ENCODE data around the gene CEP350. TPM values are rescaled to one million over a fixed set of nuclear protein-coding genes. Genes with fewer than 3 reads are reported as not detected.

Gene CEP350
- total and polyA plus RNA-seq, 2 experiments from 2014 or later = 19.0 to 72.6 TPM

- DNase-seq (ENCODE audit: low spot score) = no peak
- Histone ChIP-seq H3K36me3 (replicated peaks; ENCODE audit: insufficient read depth, low read depth) (no peaks in the 10 kb centered on the region), H3K9me3 (ENCODE audit: low read depth) (no peaks in the 10 kb centered on the region), H3K4me2 (no peak overlapping the region), H3K9me2 (replicated peaks; ENCODE audit: insufficient read depth) (no peaks in the 10 kb centered on the region), H4K20me1 (ENCODE audit: insufficient read depth, poor library complexity, severe bottlenecking) (no peaks in the 10 kb centered on the region), H3K4me3 (no peak overlapping the region), H2AFZ (no peak overlapping the region), H3K27me3 (no peaks in the 10 kb centered on the region), H3K27ac (no peak overlapping the region), H3K4me1 (ENCODE audit: insufficient read depth) (peaks cover 6% of the 10 kb centered on the region), H3K79me2 (no peaks in the 10 kb centered on the region)
- TF ChIP-seq EZH2phosphoT487 (IDR thresholded peaks at IDR 0.05; ENCODE audit: low read depth, severe bottlenecking, unreplicated experiment) (no peak), EZH2 (IDR thresholded peaks at IDR 0.05; ENCODE audit: borderline replicate concordance) (no peak)
- TF ChIP-seq, protein P1, sequence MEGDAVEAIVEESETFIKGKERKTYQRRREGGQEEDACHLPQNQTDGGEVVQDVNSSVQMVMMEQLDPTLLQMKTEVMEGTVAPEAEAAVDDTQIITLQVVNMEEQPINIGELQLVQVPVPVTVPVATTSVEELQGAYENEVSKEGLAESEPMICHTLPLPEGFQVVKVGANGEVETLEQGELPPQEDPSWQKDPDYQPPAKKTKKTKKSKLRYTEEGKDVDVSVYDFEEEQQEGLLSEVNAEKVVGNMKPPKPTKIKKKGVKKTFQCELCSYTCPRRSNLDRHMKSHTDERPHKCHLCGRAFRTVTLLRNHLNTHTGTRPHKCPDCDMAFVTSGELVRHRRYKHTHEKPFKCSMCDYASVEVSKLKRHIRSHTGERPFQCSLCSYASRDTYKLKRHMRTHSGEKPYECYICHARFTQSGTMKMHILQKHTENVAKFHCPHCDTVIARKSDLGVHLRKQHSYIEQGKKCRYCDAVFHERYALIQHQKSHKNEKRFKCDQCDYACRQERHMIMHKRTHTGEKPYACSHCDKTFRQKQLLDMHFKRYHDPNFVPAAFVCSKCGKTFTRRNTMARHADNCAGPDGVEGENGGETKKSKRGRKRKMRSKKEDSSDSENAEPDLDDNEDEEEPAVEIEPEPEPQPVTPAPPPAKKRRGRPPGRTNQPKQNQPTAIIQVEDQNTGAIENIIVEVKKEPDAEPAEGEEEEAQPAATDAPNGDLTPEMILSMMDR (IDR thresholded peaks at IDR 0.05; ENCODE audit: poor library complexity) = no peak
- WGBS (ENCODE audit: low lambda C conversion rate, missing lambda C conversion rate) = 96% methylated on average over 2 of the region's 2 CpGs
These were observed 165.2 kb downstream of the CEP350 start for GRCh38 chr1:180119837-180120236.

- H3K9me2 ChIP-seq (replicated peaks; ENCODE audit: insufficient read depth) = no peaks in the 10 kb centered on the region
- H2AFZ ChIP-seq = no peak overlapping the region
- no peaks in the 10 kb centered on the region for H3K4me1 ChIP-seq (ENCODE audit: insufficient read depth)
- TF ChIP-seq EZH2phosphoT487 (IDR thresholded peaks at IDR 0.05; ENCODE audit: low read depth, severe bottlenecking, unreplicated experiment) (no peak), EZH2 (IDR thresholded peaks at IDR 0.05; ENCODE audit: borderline replicate concordance) (no peak)
- TF ChIP-seq, protein P1 (IDR thresholded peaks at IDR 0.05; ENCODE audit: poor library complexity) = no peak
- H3K36me3 ChIP-seq (replicated peaks; ENCODE audit: insufficient read depth, low read depth) = no peaks in the 10 kb centered on the region
- H4K20me1 ChIP-seq (ENCODE audit: insufficient read depth, poor library complexity, severe bottlenecking) = no peaks in the 10 kb centered on the region
- H3K9me3 ChIP-seq (ENCODE audit: low read depth) = no peaks in the 10 kb centered on the region
- H3K4me3 ChIP-seq = no peak overlapping the region
- no peaks in the 10 kb centered on the region for H3K27me3 ChIP-seq
- no peak overlapping the region for H3K27ac ChIP-seq
- H3K79me2 ChIP-seq = no peaks in the 10 kb centered on the region
- no peak for DNase-seq (ENCODE audit: low spot score)
- WGBS (ENCODE audit: low lambda C conversion rate, missing lambda C conversion rate) = 92% methylated on average over 4 of the region's 4 CpGs
- H3K4me2 ChIP-seq = no peak overlapping the region
These were observed 168.9 kb downstream of the CEP350 start for GRCh38 chr1:180123463-180123936.

DNA sequence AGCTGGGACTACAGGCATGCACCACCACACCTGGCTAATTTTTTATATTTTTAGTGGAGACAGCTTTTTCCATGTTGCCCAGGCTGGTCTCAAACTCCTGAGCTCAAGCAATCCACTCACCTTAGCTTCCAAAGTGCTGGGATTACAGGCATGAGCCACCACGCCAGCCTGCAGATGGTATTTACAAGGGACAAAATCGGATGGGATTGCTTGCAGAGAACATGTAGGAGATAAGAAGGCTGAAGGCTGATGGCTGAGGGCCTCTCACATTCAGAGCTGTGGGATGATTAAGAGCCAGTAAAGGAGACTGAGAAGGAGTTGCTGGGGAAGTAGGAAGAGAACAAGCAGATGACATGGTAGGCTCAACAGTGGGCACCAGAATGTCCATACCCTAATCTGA is 176.0 kb downstream of the CEP350 start:
- no peaks in the 10 kb centered on the region for H3K36me3 ChIP-seq (replicated peaks; ENCODE audit: insufficient read depth, low read depth)
- 72% methylated on average over 2 of the region's 2 CpGs for WGBS (ENCODE audit: low lambda C conversion rate, missing lambda C conversion rate)
- H3K4me2 ChIP-seq = no peak overlapping the region
- no peaks in the 10 kb centered on the region for H4K20me1 ChIP-seq (ENCODE audit: insufficient read depth, poor library complexity, severe bottlenecking)
- no peak overlapping the region for H3K4me3 ChIP-seq
- H3K9me2 ChIP-seq (replicated peaks; ENCODE audit: insufficient read depth) = no peaks in the 10 kb centered on the region
- no peaks in the 10 kb centered on the region for H3K79me2 ChIP-seq
- H3K4me1 ChIP-seq (ENCODE audit: insufficient read depth) = no peaks in the 10 kb centered on the region
- no peak overlapping the region for H2AFZ ChIP-seq
- TF ChIP-seq EZH2phosphoT487 (IDR thresholded peaks at IDR 0.05; ENCODE audit: low read depth, severe bottlenecking, unreplicated experiment) (no peak), EZH2 (IDR thresholded peaks at IDR 0.05; ENCODE audit: borderline replicate concordance) (no peak)
- TF ChIP-seq, protein P1 (IDR thresholded peaks at IDR 0.05; ENCODE audit: poor library complexity) = no peak
- H3K27me3 ChIP-seq = no peaks in the 10 kb centered on the region
- DNase-seq (ENCODE audit: low spot score) = no peak
- H3K9me3 ChIP-seq (ENCODE audit: low read depth) = no peaks in the 10 kb centered on the region
- H3K27ac ChIP-seq = no peak overlapping the region

DNA sequence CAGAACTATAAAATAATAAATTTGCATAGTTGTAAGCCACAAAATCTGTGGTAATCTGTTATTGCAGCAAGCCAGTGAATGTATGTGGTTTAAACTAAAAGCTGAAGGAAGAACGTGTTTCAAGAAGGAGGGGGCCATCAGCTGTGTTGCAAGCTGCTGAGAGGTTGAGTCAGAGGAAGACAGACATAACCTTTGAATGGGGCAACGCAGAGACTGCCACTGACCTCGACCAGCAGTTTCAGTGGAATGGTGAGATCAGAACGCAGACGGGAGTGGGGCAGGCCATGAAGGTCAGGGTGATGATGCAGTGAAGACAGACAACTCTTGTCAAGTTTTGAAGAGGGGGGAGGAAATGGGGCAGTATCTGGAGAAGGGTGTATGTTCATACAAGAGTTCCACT is 176.9 kb downstream of the CEP350 start:
- Histone ChIP-seq H3K9me3 (ENCODE audit: low read depth) (no peaks in the 10 kb centered on the region), H3K36me3 (replicated peaks; ENCODE audit: insufficient read depth, low read depth) (no peaks in the 10 kb centered on the region), H4K20me1 (ENCODE audit: insufficient read depth, poor library complexity, severe bottlenecking) (no peaks in the 10 kb centered on the region), H3K79me2 (no peaks in the 10 kb centered on the region), H3K27ac (no peak overlapping the region), H3K4me3 (no peak overlapping the region), H2AFZ (no peak overlapping the region), H3K27me3 (no peaks in the 10 kb centered on the region), H3K4me1 (ENCODE audit: insufficient read depth) (no peaks in the 10 kb centered on the region), H3K4me2 (no peak overlapping the region), H3K9me2 (replicated peaks; ENCODE audit: insufficient read depth) (no peaks in the 10 kb centered on the region)
- WGBS (ENCODE audit: low lambda C conversion rate, missing lambda C conversion rate) = 67% methylated on average over 5 of the region's 5 CpGs
- TF ChIP-seq EZH2 (IDR thresholded peaks at IDR 0.05; ENCODE audit: borderline replicate concordance) (no peak), EZH2phosphoT487 (IDR thresholded peaks at IDR 0.05; ENCODE audit: low read depth, severe bottlenecking, unreplicated experiment) (no peak)
- TF ChIP-seq, protein P1 (IDR thresholded peaks at IDR 0.05; ENCODE audit: poor library complexity) = no peak
- peak; percentile 55 for DNase-seq (ENCODE audit: low spot score)
